Colonic mucosa (tissue), 4 donors: Measurements from ENCODE around the gene RNF208. TPM values are rescaled to one million over a fixed set of nuclear protein-coding genes. Genes with fewer than 3 reads are reported as not detected.
"Not testable (repeated sequence)": the region's sequence is repeated elsewhere in the genome, so short reads cannot be mapped to it uniquely, and the experiment has no call there.

ENCODE experiments used
- DNase-seq: peaks from one replicate; pipeline ENCODE4 v3.0.0-alpha.2; 2020
- H3K27ac ChIP-seq: fragments of 200-600 bp; one replicate; pipeline ENCODE4 v1.8.0; 2021
- H3K27me3 ChIP-seq: fragments of 200-600 bp; one replicate; pipeline ENCODE4 v1.8.0; 2021
- H3K36me3 ChIP-seq: fragments of 200-600 bp; one replicate; pipeline ENCODE4 v1.8.0; 2021
- H3K4me1 ChIP-seq: fragments of 200-600 bp; one replicate; pipeline ENCODE4 v1.8.0; 2021; ENCODE audit warnings: mild to moderate bottlenecking
- H3K4me3 ChIP-seq: fragments of 200-600 bp; one replicate; pipeline ENCODE4 v1.8.0; 2021
- H3K9ac ChIP-seq, 2 donors: one replicate each; pipeline ENCODE4 v1.7.0; 2013; ENCODE audit warnings: control low read depth in 2 of 2, low read depth in 2 of 2, low read length in 2 of 2
- H3K9me3 ChIP-seq: fragments of 200-600 bp; one replicate; pipeline ENCODE4 v1.8.0; 2021
- intact Hi-C: fragments of 100-400 bp; cut with DNase I; formaldehyde crosslinking; loops from one replicate; pipeline ENCODE4 v1.14.1; 2022
- total RNA-seq, 2 donors: library from RNA; stranded (reverse); fragmentation: NEBNext Ultra II Directional in 1 of 2; extraction: Animal tissue kit (Norgen Biotek cat#: 25700) in 1 of 2; gene quantifications; one replicate each; pipeline ENCODE4 v1.2.1, GENCODE V29; 2021
- TF ChIP-seq, protein P1 (sequence below): fragments of 200-600 bp; IDR thresholded peaks from one replicate; pipeline ENCODE4 v1.8.0; 2022; ENCODE audit warnings: antibody characterized with exemption, mild to moderate bottlenecking
- donor health status: healthy.
- donor health status: DM: no; HTN: no; CAD: no.
- donor health status: DM: no; HTN: no; CAD: no.

RNF208 gene
- total RNA-seq, 2 donors from 2014 or later = 6.5 to 9.3 TPM

DNA sequence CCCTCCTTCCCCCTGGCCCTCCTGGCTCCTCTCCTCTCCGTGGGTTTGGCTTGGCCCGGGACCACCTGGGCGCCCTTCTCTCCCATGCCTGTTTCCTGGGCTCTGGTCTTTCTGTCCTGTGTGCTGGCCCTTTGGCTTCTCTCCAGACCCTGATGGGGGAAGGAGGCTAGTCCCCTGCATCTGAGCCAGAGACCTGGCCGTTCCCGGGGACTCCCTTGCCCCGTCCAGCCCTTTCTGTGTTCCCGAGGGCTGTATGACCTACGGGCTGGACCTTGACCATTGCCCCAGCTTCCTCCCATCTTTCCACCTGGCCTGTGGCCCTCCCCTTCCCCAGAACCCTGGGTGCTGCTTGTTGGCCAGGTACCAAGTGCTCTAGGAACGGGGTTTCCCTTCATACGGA, 41.5 kb upstream of the RNF208 start:
- no peak overlapping the region for H3K27ac ChIP-seq
- H3K9me3 ChIP-seq = no peaks in the 10 kb centered on the region
- no peaks in the 10 kb centered on the region for H3K27me3 ChIP-seq
- TF ChIP-seq, protein P1, sequence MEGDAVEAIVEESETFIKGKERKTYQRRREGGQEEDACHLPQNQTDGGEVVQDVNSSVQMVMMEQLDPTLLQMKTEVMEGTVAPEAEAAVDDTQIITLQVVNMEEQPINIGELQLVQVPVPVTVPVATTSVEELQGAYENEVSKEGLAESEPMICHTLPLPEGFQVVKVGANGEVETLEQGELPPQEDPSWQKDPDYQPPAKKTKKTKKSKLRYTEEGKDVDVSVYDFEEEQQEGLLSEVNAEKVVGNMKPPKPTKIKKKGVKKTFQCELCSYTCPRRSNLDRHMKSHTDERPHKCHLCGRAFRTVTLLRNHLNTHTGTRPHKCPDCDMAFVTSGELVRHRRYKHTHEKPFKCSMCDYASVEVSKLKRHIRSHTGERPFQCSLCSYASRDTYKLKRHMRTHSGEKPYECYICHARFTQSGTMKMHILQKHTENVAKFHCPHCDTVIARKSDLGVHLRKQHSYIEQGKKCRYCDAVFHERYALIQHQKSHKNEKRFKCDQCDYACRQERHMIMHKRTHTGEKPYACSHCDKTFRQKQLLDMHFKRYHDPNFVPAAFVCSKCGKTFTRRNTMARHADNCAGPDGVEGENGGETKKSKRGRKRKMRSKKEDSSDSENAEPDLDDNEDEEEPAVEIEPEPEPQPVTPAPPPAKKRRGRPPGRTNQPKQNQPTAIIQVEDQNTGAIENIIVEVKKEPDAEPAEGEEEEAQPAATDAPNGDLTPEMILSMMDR = no peak
- H3K4me1 ChIP-seq = no peaks in the 10 kb centered on the region
- no peak for DNase-seq
- H3K9ac ChIP-seq = no peak overlapping the region
- peaks cover 14% of the 10 kb centered on the region for H3K36me3 ChIP-seq
- intact Hi-C loops = no loop called here
- no peak overlapping the region for H3K4me3 ChIP-seq

- peaks cover 14% of the 10 kb centered on the region for H3K36me3 ChIP-seq
- TF ChIP-seq, protein P1 = no peak
- DNase-seq = no peak
- no peaks in the 10 kb centered on the region for H3K9me3 ChIP-seq
- H3K27ac ChIP-seq = no peak overlapping the region
- no peaks in the 10 kb centered on the region for H3K4me1 ChIP-seq
- no peaks in the 10 kb centered on the region for H3K27me3 ChIP-seq
- intact Hi-C loops = no loop called here
- H3K9ac ChIP-seq = no peak overlapping the region
- H3K4me3 ChIP-seq = no peak overlapping the region
These were observed 40.9 kb upstream of the RNF208 start for GRCh38 chr9:137262909-137263285.

- intact Hi-C loops, DNase-seq: not testable (repeated sequence)
- H3K36me3 ChIP-seq = peaks cover 14% of the 10 kb centered on the region
These were observed 40.3 kb upstream of the RNF208 start for GRCh38 chr9:137262173-137262908.

GRCh38 chr9:137256856-137257255, 34.8 kb upstream of the RNF208 start:
- Histone ChIP-seq H3K9ac (no peak overlapping the region), H3K36me3 (no peaks in the 10 kb centered on the region), H3K27ac (no peak overlapping the region), H3K4me1 (peaks cover 11% of the 10 kb centered on the region), H3K4me3 (no peak overlapping the region), H3K9me3 (no peaks in the 10 kb centered on the region), H3K27me3 (no peaks in the 10 kb centered on the region)
- no peak for DNase-seq
- TF ChIP-seq, protein P1 = no peak
- intact Hi-C loops = no loop called here

More at GRCh38 chr9:137262173-137262908, 40.3 kb upstream of the RNF208 start:
- H3K27me3 ChIP-seq, H3K27ac ChIP-seq, H3K9me3 ChIP-seq, H3K9ac ChIP-seq, H3K4me1 ChIP-seq, H3K4me3 ChIP-seq: not testable (repeated sequence)
- TF ChIP-seq, protein P1 = peak; percentile 44

DNA sequence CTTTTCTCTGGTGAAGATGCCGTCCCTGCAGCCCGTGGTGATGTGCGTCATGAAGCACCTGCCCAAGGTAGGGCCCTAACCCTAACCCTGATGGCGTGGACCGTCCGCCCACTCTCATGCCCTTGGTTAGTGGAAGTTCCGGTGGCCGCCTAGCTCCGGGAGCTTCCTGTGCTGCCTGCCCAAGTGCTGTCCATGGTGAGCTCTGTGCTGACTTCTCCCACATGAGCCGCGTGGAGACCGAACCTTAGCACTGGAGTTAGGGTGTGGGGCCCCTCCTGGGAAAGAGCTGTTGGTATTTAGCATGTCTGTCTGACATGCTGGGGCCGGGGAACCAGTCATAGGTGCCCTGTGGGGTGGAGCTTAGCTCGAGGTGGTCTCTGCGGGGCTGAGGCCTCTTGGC, 34.3 kb upstream of the RNF208 start:
- peak overlapping the region; percentile 78 to 89 for H3K9ac ChIP-seq
- intact Hi-C loops = no loop called here
- TF ChIP-seq, protein P1 = no peak
- H3K9me3 ChIP-seq = no peaks in the 10 kb centered on the region
- no peaks in the 10 kb centered on the region for H3K36me3 ChIP-seq
- H3K27ac ChIP-seq = no peak overlapping the region
- peaks cover 11% of the 10 kb centered on the region for H3K4me1 ChIP-seq
- no peaks in the 10 kb centered on the region for H3K27me3 ChIP-seq
- peak overlapping the region; percentile 92 for H3K4me3 ChIP-seq
- DNase-seq = no peak
